HepG2 (cell line): ENCODE data around the gene NOC3L. TPM values are rescaled to one million over a fixed set of nuclear protein-coding genes. Genes with fewer than 3 reads are reported as not detected.
A peak's percentile ranks its signal among the peaks of the same experiment; 100 is the strongest.

ENCODE experiments used
- ARID4A ChIP-seq: sonication (generic); formaldehyde crosslinking; IDR thresholded peaks from 2 replicates; pipeline ENCODE4 v1.5.0; 2020; ENCODE audit warnings: mild to moderate bottlenecking, missing genetic modification reagents, borderline replicate concordance
- ATF5 ChIP-seq: sonication (generic); formaldehyde crosslinking; IDR thresholded peaks from 2 replicates; pipeline ENCODE4 v1.4.0; 2020; ENCODE audit warnings: mild to moderate bottlenecking, low read depth, missing genetic modification reagents
- CREB1 ChIP-seq, 2 experiments: fragments of 450-650 bp in 1 of 2; IDR thresholded peaks; 2 replicates each; pipeline ENCODE4 v1.6.1; 2016 to 2017; ENCODE audit warnings: control low read depth in 1 of 2, mild to moderate bottlenecking in 1 of 2, missing compliant biosample characterization in 1 of 2, missing genetic modification characterization in 1 of 2
- GABPA ChIP-seq, 2 experiments: IDR thresholded peaks; 2 replicates each; pipeline ENCODE4 v1.6.1; 2011 to 2016; ENCODE audit warnings: low read depth in 2 of 2, low read length in 1 of 2, missing biosample characterization in 1 of 2, missing genetic modification characterization in 1 of 2
- IKZF1 ChIP-seq: fragments of 450-650 bp; IDR thresholded peaks from 2 replicates; pipeline ENCODE4 v1.7.1; 2016
- KDM3A ChIP-seq: IDR thresholded peaks from 2 replicates; pipeline ENCODE4 v1.6.1; 2018; ENCODE audit warnings: low read depth, missing compliant biosample characterization
- MEIS2 ChIP-seq: sonication (generic); formaldehyde crosslinking; IDR thresholded peaks from 2 replicates; pipeline ENCODE4 v1.9.0; 2021; ENCODE audit warnings: mild to moderate bottlenecking, missing genetic modification reagents
- POLR2G ChIP-seq: fragments of 200-400 bp; formaldehyde crosslinking; IDR thresholded peaks from 2 replicates; pipeline ENCODE4 v1.6.1; 2018; ENCODE audit warnings: mild to moderate bottlenecking, low read depth, low read length, moderate library complexity
- SALL2 ChIP-seq: sonication (generic); formaldehyde crosslinking; IDR thresholded peaks from 2 replicates; pipeline ENCODE4 v1.8.1; 2023; ENCODE audit warnings: mild to moderate bottlenecking, missing genetic modification reagents, inconsistent platforms
- ZNF235 ChIP-seq: sonication (generic); formaldehyde crosslinking; IDR thresholded peaks from 2 replicates; pipeline ENCODE4 v1.8.1; 2023; ENCODE audit warnings: mild to moderate bottlenecking, missing genetic modification reagents, borderline replicate concordance
- ZNF33A ChIP-seq: sonication (generic); formaldehyde crosslinking; IDR thresholded peaks from 2 replicates; pipeline ENCODE4 v1.5.1; 2020; ENCODE audit warnings: missing genetic modification reagents, mild to moderate bottlenecking, moderate library complexity, borderline replicate concordance
- ZNF605 ChIP-seq: sonication (generic); formaldehyde crosslinking; IDR thresholded peaks from 2 replicates; pipeline ENCODE4 v1.8.0; 2022; ENCODE audit warnings: mild to moderate bottlenecking, missing genetic modification reagents
- ZNF644 ChIP-seq: IDR thresholded peaks from 2 replicates; pipeline ENCODE4 v1.6.1; 2016; ENCODE audit warnings: low read depth
- ZNF652 ChIP-seq: IDR thresholded peaks from 2 replicates; pipeline ENCODE4 v1.6.1; 2016; ENCODE audit warnings: low read depth, borderline replicate concordance
- polyA plus RNA-seq, 8 experiments: library from polyadenylated mRNA; depleted of rRNA in 3 of 8; stranded (reverse) in 7 of 8; unstranded in 1 of 8; fragments of >200 nt; fragmentation: Illumina TruSeq in 4 of 8; extraction: Trizol in 4 of 8; gene quantifications; 2 replicates each; pipeline versions ENCODE4 v1.2.1 to v1.2.3, GENCODE V29; 2011 to 2016; ENCODE audit warnings: low read depth in 4 of 8, missing spikeins in 1 of 8, mixed read lengths in 1 of 8; ENCODE audit not compliant: insufficient read depth in 1 of 8
- total RNA-seq, 5 experiments: library from RNA; depleted of rRNA; stranded (reverse); fragments of >200 nt; fragmentation: Illumina TruSeq; extraction: Trizol; gene quantifications; 2 replicates each; pipeline ENCODE4 v1.2.3, GENCODE V29; 2016; ENCODE audit warnings: low read depth in 1 of 5
- TF ChIP-seq, protein P1 (sequence below): sonication (generic); formaldehyde crosslinking; IDR thresholded peaks from 2 replicates; pipeline ENCODE4 v1.5.0; 2020; ENCODE audit warnings: missing genetic modification reagents, mild to moderate bottlenecking, borderline replicate concordance
- TF ChIP-seq, protein P2 (sequence below): IDR thresholded peaks from 2 replicates; pipeline ENCODE4 v1.6.1; 2016
- TF ChIP-seq, protein P3 (sequence below): sonication (generic); formaldehyde crosslinking; IDR thresholded peaks from 2 replicates; pipeline ENCODE4 v1.5.0; 2020; ENCODE audit warnings: missing genetic modification reagents, mild to moderate bottlenecking, borderline replicate concordance

NOC3L gene
- total and polyA plus RNA-seq, 2 of the 13 experiments (the other 11 are each of a cell fraction or from before 2014, with no cell fraction given): 7.8 to 36.6 TPM

DNA sequence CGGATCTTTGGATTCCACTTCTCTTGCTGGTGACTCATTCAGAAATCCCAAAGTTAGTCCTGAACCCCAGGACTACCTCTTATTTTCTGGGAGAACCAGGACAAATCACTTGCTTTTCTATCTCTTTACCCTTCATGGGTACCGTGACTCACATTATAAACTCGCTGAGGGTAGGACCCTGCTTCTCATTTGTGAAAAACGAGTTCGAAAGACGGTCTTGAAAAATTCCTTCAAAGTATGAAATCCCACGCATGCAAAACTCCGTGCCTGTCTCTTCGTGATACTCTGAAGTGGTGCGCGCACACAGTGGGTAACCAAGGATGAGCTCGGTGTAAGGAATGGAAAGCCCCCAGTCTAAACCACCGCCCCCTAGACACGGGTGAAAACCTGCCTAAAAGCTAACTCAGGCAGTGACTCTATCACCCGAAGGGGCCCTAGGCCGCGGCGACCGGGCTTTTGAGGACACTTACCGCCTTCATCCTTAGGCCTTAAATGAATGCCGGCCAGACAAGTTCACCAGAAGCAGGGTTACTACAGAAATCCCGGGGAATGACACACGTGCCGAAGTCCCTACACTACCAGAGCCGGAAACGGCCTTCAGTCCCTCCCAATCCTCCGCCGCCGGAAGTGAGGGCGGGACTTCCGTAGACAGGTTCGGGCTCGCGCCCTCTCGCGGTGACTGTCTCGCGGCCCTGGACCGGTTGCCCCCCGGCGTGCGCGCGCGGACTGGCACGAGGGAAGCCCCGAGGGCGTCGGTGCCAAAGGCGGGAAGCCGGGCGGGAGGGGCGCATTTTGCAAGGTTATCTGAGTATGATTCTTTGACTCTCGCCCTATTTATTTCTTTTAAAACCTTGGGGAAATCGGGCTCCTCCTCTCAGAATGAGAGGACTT lies at the start of gene NOC3L (continued):
- 0 out of 2 replicates have a peak, but pooled peaks have one; percentile 30 for TF ChIP-seq ZNF652 (CRISPR knock-in tag)
- peak; percentile 59 for TF ChIP-seq CREB1 (IDR thresholded peaks at IDR 0.05)
- peak; percentile 61; the same call in 1 of the 2 replicates for TF ChIP-seq CREB1 (CRISPR knock-in tag; IDR thresholded peaks at IDR 0.05)
- peak; percentile 90 for TF ChIP-seq MEIS2
- TF ChIP-seq, protein P1, sequence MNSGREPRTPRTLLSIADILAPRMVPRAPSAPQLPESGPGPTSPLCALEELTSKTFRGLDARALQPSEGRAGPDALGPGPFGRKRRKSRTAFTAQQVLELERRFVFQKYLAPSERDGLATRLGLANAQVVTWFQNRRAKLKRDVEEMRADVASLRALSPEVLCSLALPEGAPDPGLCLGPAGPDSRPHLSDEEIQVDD (CRISPR knock-in tag): peak; percentile 97
- peak; percentile 98 for TF ChIP-seq SALL2 (CRISPR knock-in tag)
- TF ChIP-seq ATF5 (CRISPR knock-in tag): peak; percentile 95
- TF ChIP-seq ARID4A (CRISPR knock-in tag): peak; percentile 95
- peak; percentile 98; the same call in 1 of the 2 replicates for TF ChIP-seq ZNF235 (CRISPR knock-in tag)
- TF ChIP-seq ZNF33A: 0 out of 2 replicates have a peak, but pooled peaks have one; percentile 31
- no peak for TF ChIP-seq IKZF1
- TF ChIP-seq GABPA (IDR thresholded peaks at IDR 0.05; ENCODE audit: low read depth, low read length): peak; percentile 96
- peak; percentile 96 for TF ChIP-seq GABPA (CRISPR knock-in tag; IDR thresholded peaks at IDR 0.05; ENCODE audit: low read depth)
- peak; percentile 90 for TF ChIP-seq POLR2G
- peak; percentile 95 for TF ChIP-seq KDM3A (CRISPR knock-in tag)
- peak; percentile 22; the same call in 1 of the 2 replicates for TF ChIP-seq ZNF644
- TF ChIP-seq, protein P2, sequence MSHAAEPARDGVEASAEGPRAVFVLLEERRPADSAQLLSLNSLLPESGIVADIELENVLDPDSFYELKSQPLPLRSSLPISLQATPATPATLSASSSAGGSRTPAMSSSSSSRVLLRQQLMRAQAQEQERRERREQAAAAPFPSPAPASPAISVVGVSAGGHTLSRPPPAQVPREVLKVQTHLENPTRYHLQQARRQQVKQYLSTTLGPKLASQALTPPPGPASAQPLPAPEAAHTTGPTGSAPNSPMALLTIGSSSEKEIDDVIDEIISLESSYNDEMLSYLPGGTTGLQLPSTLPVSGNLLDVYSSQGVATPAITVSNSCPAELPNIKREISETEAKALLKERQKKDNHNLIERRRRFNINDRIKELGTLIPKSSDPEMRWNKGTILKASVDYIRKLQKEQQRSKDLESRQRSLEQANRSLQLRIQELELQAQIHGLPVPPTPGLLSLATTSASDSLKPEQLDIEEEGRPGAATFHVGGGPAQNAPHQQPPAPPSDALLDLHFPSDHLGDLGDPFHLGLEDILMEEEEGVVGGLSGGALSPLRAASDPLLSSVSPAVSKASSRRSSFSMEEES (CRISPR knock-in tag): peak; percentile 89
- TF ChIP-seq ZNF605 (CRISPR knock-in tag): peak; percentile 100
- TF ChIP-seq, protein P3, sequence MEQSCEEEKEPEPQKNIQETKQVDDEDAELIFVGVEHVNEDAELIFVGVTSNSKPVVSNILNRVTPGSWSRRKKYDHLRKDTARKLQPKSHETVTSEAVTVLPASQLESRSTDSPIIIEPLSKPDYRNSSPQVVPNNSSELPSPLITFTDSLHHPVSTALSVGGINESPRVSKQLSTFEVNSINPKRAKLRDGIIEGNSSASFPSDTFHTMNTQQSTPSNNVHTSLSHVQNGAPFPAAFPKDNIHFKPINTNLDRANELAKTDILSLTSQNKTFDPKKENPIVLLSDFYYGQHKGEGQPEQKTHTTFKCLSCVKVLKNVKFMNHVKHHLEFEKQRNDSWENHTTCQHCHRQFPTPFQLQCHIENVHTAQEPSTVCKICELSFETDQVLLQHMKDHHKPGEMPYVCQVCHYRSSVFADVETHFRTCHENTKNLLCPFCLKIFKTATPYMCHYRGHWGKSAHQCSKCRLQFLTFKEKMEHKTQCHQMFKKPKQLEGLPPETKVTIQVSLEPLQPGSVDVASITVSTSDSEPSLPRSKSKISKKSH (CRISPR knock-in tag): peak; percentile 97
